NCI-H1105 (cell line): ENCODE measurements around the gene CFAP70.

Source experiments
- DNase-seq: peaks from one replicate; lab custom pipeline; 2025; lab: John Stamatoyannopoulos, UW

The CFAP70 gene

GRCh38 chr10:73215749-73216148 is 142.9 kb downstream of the CFAP70 start:
- no peak for DNase-seq

GRCh38 chr10:73211106-73211811 is 147.4 kb downstream of the CFAP70 start:
- DNase-seq = no peak

GRCh38 chr10:73210395-73211105 is 148.1 kb downstream of the CFAP70 start:
- no peak for DNase-seq

- DNase-seq = no peak
Measured at GRCh38 chr10:73209705-73210104, 149.0 kb downstream of the CFAP70 start.

- DNase-seq = no peak
Measured at GRCh38 chr10:73207883-73208282, 150.8 kb downstream of the CFAP70 start.

- DNase-seq = no peak
Measured at GRCh38 chr10:73206385-73206784, 152.3 kb downstream of the CFAP70 start.

GRCh38 chr10:73205890-73206289 is 152.8 kb downstream of the CFAP70 start:
- DNase-seq = no peak

- no peak for DNase-seq
Measured at GRCh38 chr10:73205081-73205480, 153.6 kb downstream of the CFAP70 start.
